Activated CD4-positive, alpha-beta T cell treated with anti-CD3 and anti-CD28 coated beads, Interleukin-2, amount 50 U/mL, for 1 hour (primary cell): Measurements from ENCODE around the gene ZNF565.
"Not testable (repeated sequence)": the region's sequence is repeated elsewhere in the genome, so short reads cannot be mapped to it uniquely, and the experiment has no call there.

Experiments
- DNase-seq: peaks from one replicate; pipeline ENCODE4 v3.0.0-alpha.2; 2020

The ZNF565 gene

GRCh38 chr19:36210497-36210896 is 4.0 kb downstream of the ZNF565 start:
- no peak for DNase-seq

GRCh38 chr19:36209372-36209771 is 5.1 kb downstream of the ZNF565 start:
- DNase-seq, result no peak

- DNase-seq, result no peak
These were observed 6.7 kb downstream of the ZNF565 start for GRCh38 chr19:36207605-36208252.

GRCh38 chr19:36203293-36203692 is 11.2 kb downstream of the ZNF565 start:
- no peak for DNase-seq

GRCh38 chr19:36201684-36202083 is 12.8 kb downstream of the ZNF565 start:
- no peak for DNase-seq

- no peak for DNase-seq
These were observed 16.3 kb downstream of the ZNF565 start for GRCh38 chr19:36198119-36198518.

- no peak for DNase-seq
These were observed 18.2 kb downstream of the ZNF565 start for GRCh38 chr19:36196249-36196648.

- not testable (repeated sequence) for DNase-seq
These were observed 27.7 kb downstream of the ZNF565 start for GRCh38 chr19:36186722-36187121.

GRCh38 chr19:36183245-36183628 is 31.2 kb downstream of the ZNF565 start:
- DNase-seq, result no peak

GRCh38 chr19:36182612-36183244 is 31.7 kb downstream of the ZNF565 start:
- DNase-seq, result no peak

- DNase-seq, result not testable (repeated sequence)
These were observed 35.4 kb downstream of the ZNF565 start for GRCh38 chr19:36179077-36179476.

- not testable (repeated sequence) for DNase-seq
These were observed 40.6 kb downstream of the ZNF565 start for GRCh38 chr19:36173846-36174245.

- no peak for DNase-seq
These were observed 41.6 kb downstream of the ZNF565 start for GRCh38 chr19:36172852-36173251.

GRCh38 chr19:36169084-36169760 is 45.2 kb downstream of the ZNF565 start:
- no peak for DNase-seq

- DNase-seq, result no peak
These were observed 50.7 kb downstream of the ZNF565 start for GRCh38 chr19:36163813-36164212.

GRCh38 chr19:36160821-36161596 is 53.5 kb downstream of the ZNF565 start:
- DNase-seq, result no peak

- DNase-seq, result no peak
These were observed 61.3 kb downstream of the ZNF565 start for GRCh38 chr19:36153126-36153525.

GRCh38 chr19:36152352-36153091 is 61.9 kb downstream of the ZNF565 start, which contains the start of gene COX7A1:
TSS of gene COX7A1 (minus strand) at chr19:36152447. CDS start at chr19:36152407, 40 bp downstream.
- no peak for DNase-seq

GRCh38 chr19:36152019-36152351 is 62.5 kb downstream of the ZNF565 start:
- no peak for DNase-seq

- no peak for DNase-seq
These were observed 63.1 kb downstream of the ZNF565 start for GRCh38 chr19:36151144-36152018.

GRCh38 chr19:36150586-36150985 is 63.9 kb downstream of the ZNF565 start:
- no peak for DNase-seq
